Measurements from ENCODE around the gene C12orf60.
"Not testable (repeated sequence)": the region's sequence is repeated elsewhere in the genome, so short reads cannot be mapped to it uniquely, and the experiment has no call there.

The C12orf60 gene, protein sequence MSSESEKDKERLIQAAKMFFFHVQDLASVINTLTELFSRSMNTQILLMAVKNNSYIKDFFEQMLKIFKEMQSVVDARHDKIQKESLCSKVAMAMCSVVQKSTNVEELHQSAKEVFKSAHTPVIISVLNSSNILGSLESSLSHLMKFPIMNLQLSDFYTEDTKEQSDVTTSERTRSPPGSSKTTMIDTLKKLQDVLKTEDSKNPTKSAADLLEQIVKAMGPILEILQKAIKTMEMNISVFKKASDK

DNA sequence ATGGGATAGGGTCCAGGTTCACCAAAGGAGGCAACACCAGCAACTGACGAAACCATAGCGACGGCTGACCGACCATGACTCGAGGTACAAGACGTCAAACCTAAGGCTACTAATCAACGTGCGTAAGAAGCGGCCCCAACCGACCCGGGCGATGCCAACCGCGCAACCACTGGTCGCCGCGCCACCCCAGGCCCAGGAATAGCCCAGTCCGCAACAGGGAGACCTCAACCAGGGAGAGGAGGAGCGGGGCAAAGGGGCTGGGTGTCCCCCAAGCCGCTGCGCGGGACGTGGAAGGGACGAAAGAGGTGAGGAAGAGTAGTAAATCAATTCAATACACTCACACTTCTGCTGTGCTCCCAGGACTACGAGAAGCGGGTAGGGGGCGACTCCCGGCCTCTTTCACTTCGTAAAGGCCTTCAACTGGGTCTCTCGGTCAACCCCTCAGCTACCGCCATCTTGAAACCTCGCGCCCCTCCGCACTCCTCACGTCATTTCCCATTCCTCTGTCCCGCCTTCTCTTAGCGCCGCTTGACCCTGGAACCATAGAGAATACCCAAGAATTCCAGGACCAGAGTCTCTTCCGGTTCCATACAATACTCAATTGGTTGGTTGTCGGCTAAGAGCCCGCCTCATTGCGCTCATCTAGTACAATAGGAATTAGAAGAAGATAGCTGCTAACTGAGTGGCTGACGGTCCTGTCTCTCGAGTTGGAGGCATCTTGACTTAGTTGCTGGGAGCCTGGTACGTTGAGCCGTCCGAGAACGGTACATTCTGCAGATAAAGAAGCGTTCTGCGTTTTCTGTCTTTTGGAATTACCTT, at the start of gene C12orf60, which contains the start of gene WBP11:
C12orf60 (plus strand) TSS at position 660 of the 819 bp plus-strand sequence. CDS start 19,266 bp downstream, outside the sequence.
WBP11 (minus strand) TSS at position 468 of the 819 bp plus-strand sequence. CDS start 2,095 bp downstream, outside the sequence.
- DNase-seq (ENCODE audit: low spot score) = peak; percentile 95

DNA sequence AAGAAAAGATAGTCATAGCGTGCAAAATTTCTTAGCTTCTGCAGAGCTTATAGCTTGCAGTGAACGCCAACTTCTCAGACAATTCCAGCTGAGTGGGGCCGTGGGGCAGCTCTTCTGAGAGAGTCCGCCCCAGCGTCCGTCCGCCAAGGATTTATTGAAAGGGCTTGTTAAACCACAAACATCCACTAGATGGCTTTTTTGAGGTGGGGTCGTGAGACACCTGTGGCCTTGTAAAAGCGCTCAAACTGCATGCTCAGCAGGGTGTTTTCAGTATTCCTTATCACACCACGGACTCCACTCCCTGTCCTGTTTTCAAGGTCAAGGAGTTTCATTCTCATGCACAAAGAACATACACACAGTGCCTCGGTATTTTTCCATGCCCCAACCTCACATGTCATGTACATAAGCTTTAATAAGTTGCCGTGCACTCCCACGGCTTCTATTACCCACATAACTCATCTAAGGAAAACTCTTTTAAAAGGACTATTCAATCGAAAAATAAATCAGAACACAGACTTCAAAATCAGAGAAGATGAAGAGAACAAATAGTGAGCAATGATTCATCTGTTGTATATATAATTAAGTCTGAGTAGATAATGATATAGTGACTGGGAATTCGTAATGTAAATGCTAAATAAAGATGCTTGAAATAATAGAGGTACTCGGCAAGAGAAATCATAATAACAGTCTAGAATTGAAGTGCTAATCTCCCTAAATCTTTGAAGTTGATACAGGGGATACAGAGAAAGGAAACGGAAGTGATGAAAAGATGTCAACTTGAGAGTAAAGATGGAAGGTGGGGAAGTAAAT, 46.9 kb upstream of the C12orf60 start:
- no peak for DNase-seq (ENCODE audit: low spot score)

DNA sequence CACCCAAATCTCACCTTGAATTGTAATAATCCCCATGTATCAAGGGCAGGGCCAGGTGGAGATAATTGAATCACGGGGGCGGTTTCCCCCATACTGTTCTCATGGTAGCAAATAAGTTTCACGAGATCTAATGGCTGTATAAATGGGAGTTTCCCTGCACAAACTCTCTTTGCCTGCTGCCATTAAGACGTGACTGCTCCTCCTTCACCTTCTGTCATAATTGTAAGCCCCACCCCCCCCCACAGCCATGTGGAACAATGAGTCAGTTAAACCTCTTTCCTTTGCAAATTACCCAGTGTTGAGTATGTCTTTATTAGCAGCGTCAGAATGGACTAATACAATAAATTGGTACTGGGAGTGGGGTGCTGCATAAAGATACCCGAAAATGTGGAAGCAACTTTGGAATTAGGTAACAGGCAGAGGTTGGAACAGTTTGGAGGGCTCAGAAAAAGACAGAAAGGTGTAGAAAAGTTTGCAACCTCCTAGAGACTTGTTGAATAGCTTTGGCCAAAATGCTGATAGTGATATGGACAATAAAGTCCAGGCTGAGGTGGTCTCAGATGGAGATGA, 43.7 kb upstream of the C12orf60 start:
- DNase-seq (ENCODE audit: low spot score) = not testable (repeated sequence)

DNA sequence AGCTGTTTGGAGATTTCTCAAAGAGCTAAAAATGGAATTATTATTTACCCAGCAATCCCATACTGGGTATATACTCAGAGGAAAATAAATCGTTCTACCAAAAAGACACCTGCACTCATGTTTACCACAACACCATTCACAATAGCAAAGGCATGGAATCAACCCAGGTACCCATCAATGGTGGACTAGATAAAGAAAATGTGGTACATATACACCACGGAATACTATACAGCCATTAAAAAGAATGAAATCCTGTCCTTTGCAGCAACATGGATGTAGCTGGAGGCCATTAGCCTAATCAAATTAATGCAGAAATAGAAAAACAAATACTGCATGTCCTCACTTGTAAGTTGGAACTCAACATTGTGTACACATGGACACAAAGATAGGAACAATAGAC, 38.1 kb upstream of the C12orf60 start:
- no peak for DNase-seq (ENCODE audit: low spot score)

DNA sequence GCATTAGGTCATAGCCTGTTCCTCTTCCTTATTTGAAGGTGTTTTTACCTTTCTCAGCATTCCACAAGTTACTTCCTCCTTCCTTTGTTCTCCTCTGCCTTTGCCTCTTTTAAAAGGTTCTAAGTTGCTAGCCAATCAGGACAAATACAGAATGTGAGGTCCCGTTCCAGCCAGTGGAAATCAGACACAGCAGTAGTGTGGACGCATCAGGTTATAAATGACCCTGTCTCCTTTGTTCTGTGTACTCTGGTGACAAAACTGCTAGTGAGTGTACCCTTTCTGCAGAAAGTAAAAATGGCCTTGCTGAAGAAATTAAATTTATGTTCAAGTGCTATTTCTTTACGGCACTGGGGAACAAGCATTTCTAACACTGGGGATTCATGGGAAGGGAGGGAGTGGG, 37.5 kb upstream of the C12orf60 start:
- DNase-seq (ENCODE audit: low spot score) = not testable (repeated sequence)

DNA sequence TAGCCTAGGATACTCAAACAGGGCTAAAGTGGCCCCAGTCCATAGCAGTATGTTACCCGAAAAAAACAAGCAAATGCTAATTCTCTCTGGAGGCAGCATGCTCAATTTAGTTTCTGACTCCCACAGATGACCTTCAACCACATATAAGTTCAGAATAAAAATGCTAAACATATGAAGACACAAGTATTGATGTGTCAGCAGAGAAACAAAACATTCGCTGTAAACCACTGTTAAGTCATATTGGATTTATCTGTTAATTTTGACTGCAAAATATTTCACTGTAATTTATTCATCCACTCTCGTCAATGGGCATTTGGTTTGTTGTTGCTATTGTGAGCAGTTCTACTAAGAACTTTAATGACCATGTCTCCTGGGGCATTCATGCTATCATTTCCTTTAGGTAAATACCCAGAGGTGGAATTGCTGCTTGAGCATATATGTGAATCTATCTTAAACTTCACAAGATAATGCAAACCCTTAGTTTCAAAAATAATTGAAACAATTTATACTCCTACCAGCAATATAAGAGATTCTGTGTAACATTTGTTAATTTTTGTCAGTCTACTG, 36.7 kb upstream of the C12orf60 start:
- DNase-seq (ENCODE audit: low spot score) = no peak

DNA sequence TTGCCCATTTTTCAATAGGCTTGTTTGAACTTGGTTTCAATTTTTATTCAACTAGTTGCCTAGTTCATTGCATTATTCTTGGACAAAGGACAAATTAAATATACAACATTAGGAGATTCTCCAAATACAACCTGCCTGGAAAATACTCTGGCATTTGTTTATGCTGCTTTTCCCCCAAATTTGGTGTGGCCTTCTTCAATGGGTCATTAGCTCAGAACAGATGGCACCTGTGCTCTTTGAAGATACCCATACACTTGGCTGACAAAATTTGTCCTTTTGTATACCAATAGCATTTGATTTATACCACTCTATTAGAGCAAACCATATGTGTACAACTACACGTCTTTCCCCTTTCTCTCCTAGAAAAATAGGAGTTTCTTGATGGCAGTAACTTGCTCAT, 35.9 kb upstream of the C12orf60 start:
- DNase-seq (ENCODE audit: low spot score) = no peak

DNA sequence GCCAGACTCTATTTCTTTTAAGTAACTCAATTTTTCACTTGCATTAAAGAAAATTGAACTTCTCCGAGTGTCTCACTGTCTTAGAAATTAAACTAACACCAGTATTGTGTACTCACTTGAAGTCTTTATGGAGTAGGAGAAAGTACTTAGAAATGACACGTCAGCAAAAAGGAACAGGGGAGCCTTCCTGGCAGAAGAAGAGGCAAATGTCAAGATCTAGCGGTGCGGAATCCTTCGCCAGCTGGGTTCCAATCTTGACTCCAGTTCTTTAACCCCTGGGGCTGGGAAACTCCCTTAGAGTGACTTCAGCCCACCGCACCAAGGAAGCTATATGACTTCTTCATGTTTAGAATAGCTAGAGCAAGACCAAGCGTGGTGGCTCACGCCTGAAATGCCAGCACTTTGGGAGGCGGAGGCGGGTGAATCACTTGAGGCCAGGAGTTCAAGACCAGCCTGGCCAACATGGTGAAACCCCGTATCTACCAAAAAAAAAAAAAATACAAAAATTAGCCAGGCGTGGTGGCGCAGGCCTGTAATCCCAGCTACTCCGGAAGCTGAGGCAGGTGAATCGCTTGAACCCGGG, 34.6 kb upstream of the C12orf60 start:
- DNase-seq (ENCODE audit: low spot score) = no peak

DNA sequence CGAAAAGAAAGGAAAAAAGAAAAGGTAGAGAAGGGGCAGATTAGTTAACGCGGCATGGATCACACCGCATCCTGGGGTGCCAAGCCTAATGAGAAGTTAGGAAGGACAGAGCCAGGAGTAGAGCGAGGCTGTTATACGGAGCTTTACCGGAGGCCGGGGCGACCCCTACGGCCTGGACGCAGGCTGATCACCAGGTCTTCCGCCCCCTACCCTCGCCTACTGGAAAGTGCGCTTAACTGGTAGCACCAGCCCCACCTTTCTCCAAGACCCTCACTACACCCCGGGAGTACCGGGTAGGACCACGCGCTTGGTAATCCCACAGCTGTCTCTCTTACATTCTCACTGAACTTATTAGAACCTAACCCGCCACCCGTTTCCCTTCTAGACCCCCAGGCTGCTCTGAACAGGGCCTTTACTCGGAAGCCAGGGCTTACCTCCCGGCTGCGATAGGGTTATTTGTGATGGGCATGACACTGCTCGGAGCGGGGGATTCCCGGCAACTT, 34.0 kb upstream of the C12orf60 start:
- DNase-seq (ENCODE audit: low spot score) = peak; percentile 16

DNA sequence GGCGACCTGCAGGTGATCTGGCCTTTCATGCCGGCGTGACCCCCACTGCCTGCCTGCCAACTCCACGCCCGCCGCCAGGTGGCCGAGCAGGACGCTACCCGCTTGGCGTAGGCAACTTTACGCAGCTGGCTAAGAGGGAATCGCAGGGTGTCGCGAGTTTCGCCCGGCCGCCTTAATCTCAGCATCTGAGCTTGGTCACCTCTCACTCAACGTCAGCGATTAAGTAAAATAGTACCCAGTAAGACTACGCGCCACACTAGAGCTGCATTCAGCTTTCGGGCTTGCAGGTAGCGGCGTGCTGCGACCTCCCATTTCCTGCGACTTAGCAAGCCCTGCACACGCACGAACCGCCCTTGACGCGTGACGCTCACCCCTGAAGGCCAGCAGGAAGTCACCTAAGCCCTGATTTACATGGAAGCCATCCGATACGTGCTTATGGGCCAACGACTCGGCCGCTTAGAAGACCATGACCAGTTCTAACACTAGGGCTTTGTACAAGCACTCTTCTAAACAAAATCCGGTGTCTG, 33.4 kb upstream of the C12orf60 start:
- peak; percentile 81 for DNase-seq (ENCODE audit: low spot score)

DNA sequence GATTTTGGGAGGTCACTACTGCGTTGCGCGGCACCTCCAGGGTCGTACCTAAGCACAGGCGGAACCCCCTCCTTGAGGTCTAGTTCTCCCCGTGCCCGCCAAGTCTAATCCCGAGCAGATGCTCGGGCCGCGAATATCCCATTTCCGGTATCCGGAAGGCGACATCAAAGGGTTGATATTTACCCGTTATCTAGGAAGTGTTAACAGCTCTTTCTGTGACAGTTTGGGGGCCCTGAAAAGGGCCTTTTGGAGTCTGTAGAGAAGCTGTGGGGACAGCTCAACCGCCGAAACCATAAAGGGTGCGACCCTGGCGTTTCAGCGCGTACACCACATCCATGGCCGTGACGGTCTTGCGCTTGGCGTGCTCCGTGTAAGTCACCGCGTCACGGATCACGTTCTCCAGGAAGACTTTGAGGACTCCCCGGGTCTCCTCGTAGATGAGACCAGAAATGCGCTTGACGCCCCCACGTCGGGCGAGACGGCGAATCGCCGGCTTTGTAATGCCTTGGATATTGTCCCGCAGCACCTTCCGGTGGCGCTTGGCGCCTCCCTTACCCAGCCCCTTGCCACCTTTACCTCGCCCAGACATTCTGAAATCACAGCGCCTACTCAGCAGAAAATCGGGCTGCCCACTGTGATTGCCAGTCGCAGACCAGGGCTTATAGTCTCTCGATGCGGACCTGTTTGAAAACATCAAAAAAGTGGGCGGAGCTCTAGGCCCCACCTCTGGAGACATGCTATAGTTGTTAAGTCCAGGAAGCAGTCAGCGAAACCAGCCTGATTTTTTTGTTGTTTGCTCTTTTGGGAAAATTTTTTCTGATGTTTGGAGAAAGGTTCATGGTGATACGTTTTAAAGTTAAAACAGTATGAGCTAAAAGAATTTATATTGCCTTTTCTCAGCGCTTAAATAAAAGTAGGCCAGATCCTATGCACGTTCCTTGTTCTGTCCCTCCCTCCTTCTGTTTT, 32.7 kb upstream of the C12orf60 start:
- peak; percentile 84 for DNase-seq (ENCODE audit: low spot score)

DNA sequence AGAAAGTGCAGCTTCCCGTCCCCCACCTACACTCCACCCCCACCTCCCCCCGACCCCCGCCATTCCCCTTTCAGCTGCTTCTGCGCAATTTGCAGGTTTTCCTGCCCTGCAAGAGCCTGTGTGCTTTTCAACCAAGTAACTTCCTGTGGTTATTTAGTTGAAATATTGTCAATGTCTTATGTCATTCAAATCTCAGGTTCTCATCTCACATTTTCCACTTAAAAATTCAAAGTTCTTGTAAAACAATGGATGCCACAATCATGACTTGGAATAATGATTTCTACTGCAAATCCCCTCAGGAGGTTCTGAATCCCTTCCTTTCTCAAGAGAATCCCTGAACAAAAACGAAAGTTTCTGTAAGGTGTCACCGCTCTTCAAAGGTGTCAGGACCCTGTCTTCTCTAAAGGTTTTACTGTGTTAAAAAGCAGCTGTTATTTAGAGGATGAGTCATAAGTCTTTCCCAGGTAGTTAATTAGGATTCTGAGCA, 31.8 kb upstream of the C12orf60 start:
- no peak for DNase-seq (ENCODE audit: low spot score)

DNA sequence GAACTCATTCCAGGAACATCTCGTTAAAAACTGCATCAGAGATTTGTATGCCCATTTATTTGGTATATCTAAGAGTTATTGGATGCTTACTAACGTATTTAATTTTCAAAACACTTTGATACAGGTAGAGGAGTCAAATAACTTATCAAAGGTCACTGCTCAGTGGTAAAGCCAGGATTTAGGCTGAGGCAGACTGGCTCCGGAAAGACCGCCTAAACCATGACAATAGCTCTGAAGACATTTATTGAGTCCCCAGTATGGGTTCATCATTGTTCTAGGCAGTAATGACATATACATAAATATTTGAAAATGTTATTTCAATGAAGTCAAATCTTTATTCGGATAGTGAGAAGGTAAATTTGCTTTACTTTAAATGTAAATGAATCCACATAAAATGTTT, 30.5 kb upstream of the C12orf60 start:
- no peak for DNase-seq (ENCODE audit: low spot score)

DNA sequence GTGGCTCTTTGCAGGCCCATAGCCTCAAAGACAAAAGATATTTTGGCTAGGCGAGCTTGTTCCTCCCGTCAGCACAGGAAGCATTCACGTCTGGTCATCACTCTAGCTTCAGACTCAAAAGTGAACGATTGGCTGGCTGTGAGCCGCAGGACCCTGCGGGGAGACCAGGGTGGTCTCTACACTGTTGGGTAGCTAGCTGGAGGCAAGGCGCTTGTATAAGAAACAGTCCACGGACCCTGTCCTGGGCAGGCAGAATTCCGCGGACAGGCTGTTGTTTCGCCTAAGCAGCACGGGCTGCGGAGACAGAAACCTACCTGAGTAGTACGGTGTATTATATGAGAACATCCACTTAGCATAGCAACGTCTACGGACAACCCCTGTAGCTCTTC, 29.8 kb upstream of the C12orf60 start:
- DNase-seq (ENCODE audit: low spot score) = no peak

DNA sequence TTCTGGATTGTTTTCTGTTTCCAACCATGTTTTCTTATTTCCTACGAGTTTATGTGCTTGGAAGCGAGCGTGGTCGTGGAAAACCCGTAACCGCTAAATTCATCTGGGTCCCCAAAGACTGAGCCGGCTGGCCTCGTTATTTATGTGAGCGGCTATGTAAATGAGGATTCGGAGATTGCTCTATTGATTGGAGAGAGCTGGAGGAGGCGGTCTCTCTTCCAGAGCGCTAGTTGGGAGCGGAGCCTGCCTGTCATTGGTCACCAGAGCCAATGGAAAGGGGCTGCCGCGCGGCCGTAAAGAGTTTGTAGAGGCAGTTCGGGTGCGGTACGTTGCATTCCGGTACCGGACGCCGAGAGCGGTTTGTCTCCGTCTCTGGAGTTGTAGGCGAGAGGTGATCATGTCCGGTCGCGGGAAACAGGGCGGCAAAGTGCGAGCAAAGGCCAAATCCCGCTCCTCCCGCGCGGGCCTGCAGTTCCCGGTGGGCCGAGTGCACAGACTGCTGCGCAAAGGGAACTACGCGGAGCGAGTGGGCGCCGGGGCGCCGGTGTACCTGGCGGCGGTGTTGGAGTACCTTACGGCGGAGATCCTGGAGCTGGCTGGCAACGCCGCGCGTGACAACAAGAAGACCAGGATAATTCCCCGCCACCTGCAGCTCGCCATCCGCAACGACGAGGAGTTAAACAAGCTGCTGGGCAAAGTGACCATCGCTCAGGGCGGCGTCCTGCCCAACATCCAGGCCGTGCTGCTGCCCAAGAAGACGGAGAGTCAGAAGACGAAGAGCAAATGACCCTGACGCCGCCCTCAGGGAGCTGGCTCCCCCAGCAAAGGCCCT, 29.2 kb upstream of the C12orf60 start:
- peak; percentile 93 for DNase-seq (ENCODE audit: low spot score)

DNA sequence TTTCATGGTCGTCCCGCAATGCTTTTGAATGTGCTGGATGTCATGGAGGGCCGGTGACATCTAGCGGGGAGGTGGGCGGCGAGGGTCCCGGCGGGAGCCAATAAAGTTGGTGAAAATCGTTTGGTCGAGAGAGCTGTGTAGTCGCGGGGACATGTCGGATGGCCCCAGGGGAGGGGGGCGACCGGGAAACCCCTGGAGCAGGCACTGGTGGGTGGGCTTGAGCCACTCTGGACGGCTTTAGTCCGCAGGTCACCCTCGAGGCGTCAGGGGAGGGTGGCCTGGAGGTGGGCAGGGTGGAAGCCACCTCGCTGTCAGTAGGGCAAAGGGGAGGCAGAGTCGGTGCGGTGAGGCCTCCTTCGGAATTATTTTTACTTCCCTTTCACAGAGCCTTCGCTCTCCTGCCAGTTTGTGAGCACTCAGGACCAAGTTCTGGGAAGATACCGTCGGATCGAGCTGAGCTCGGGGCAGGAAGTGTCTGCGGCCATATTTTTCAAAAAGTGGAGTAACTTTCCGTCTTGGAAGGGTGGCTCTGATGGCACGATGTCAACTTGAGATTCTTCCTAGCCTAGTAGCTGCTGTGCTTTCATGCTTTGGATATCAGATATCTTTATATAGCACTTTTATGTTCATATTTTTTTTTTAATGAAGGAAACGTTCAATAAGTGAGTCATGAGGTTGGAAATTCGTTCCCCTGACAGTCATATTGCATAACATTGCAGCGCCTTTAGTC, 28.4 kb upstream of the C12orf60 start:
- peak; percentile 47 for DNase-seq (ENCODE audit: low spot score)

DNA sequence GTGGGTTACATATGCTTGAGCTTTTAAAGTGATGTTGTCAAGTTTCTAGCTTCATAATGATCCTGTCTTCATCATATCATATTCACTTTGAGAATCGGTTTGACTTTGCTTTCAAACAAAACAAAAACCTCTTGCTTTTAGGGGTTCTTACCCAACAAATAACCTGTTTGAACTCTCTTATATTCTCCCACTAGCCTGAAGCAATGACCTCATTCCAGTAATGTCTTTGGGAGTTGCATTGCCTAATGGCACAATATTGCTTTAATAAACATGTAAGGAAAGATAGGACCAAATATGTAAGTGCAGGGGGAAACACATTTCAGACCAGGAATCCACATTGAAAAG, 27.9 kb upstream of the C12orf60 start:
- peak; percentile 27 for DNase-seq (ENCODE audit: low spot score)
